Mononuclear cell (primary cell): ENCODE data around the gene PRDM16. TPM values are rescaled to one million over a fixed set of nuclear protein-coding genes. Genes with fewer than 3 reads are reported as not detected.
"Not testable (repeated sequence)": the region's sequence is repeated elsewhere in the genome, so short reads cannot be mapped to it uniquely, and the experiment has no call there.

Source experiments
- H3K27me3 ChIP-seq: 2 replicates; pipeline ENCODE4 v1.6.0; 2011; ENCODE audit warnings: low read length, control low read depth; ENCODE audit not compliant: insufficient read depth
- H3K4me1 ChIP-seq: 2 replicates; pipeline ENCODE4 v1.5.1; 2011; ENCODE audit warnings: mild to moderate bottlenecking, low read length, control low read depth; ENCODE audit not compliant: insufficient read depth
- H3K4me3 ChIP-seq: 2 replicates; pipeline ENCODE4 v1.5.1; 2011; ENCODE audit warnings: mild to moderate bottlenecking, low read length, moderate library complexity
- H3K9me3 ChIP-seq: 2 replicates; pipeline ENCODE4 v1.5.1; 2011; ENCODE audit warnings: low read depth, mild to moderate bottlenecking, control low read depth, low read length
- total RNA-seq: library from RNA; depleted of rRNA; stranded (reverse); fragments of >200 nt; gene quantifications from one replicate; pipeline ENCODE4 v1.2.3, GENCODE V29; 2012

The PRDM16 gene
- total RNA-seq, 1 donor, result not detected

DNA sequence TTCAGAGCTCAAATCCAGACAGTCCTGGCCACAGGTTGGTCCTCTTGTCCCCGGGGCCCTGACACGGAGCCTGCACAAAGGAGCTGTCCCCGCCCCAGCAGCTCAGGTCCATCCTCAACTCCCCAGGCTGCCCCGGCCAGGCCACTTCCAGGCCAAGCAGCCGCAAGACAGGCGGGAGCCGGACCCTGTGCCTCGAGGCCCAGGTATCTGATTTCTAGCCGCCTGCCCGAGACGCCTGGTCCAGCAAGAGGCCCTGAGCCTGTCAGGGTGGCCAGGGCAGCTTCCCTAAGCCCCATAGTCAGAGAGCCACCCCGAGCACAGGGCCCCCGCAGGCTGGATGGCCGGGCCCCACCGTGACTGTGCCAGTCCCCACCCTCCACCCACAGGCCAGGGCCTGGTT is 165.3 kb downstream of the PRDM16 start:
- Histone ChIP-seq H3K4me3 (no peak overlapping the region), H3K27me3 (no peaks in the 10 kb centered on the region), H3K4me1 (no peaks in the 10 kb centered on the region), H3K9me3 (no peaks in the 10 kb centered on the region)

DNA sequence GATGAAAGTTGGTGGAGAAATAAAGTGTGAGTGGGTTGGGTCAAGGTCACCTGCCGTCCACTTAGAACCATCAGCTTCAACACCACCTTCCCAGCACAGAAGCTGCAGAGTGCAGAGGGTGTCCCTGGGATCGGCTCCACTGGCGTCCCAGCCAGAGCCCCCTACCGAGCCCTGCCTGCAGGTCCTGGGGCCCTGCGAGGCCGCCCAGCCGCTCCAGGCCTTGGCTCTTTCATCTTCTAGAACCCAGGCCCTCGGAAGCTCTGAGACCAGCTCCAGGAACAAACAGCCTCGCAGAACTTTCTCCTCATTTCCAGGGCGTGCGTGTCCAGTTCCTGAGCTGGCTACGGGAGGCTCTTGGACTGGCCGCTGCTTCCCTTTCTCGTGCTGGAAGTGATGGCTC is 166.0 kb downstream of the PRDM16 start:
- no peaks in the 10 kb centered on the region for H3K9me3 ChIP-seq

DNA sequence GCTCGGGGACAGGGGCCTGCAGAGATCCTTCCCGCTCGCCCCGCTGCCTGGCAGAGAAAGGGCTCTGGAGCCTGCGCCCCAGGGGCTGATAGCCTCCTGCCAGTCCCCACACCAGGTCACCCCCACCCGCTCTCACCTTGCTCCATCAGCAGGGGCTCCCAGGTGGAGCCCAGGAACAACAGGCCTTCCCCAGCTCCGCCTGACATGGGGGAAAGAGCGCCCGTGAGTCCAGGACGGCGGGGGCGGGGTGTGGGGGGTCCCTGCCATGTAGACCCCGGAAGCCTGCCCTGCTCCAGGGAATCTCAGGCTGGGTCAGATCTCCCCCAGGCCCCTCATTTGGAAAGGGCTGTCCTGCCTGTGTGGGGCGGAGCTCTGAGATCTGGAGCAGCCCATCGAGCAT is 166.5 kb downstream of the PRDM16 start:
- H3K4me3 ChIP-seq, result no peak overlapping the region
- H3K9me3 ChIP-seq, result no peaks in the 10 kb centered on the region
- no peaks in the 10 kb centered on the region for H3K4me1 ChIP-seq
- no peaks in the 10 kb centered on the region for H3K27me3 ChIP-seq

More for the DNA sequence above, 166.0 kb downstream of the PRDM16 start:
- no peaks in the 10 kb centered on the region for H3K4me1 ChIP-seq
- no peaks in the 10 kb centered on the region for H3K27me3 ChIP-seq
- no peak overlapping the region for H3K4me3 ChIP-seq

DNA sequence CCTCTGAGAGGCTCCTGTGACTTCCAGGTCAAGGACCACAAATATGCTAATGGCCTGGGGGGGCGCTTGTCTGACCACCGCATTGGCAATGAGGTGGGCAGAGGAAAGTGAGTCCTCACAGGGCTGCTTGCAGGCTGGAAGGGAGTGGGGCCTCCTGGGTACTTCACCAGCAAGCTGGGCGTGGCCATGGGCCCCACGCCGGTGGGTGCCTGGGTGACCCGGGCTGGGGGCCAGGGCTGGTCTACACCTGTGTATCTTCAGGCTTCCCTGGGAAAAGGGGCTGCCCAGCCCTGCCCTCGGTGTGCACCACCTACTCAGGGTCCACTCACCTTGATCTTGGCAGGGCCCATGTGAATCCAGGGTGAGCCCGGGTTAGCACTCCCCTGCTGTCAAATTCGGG is 167.4 kb downstream of the PRDM16 start:
- Histone ChIP-seq H3K9me3 (no peaks in the 10 kb centered on the region), H3K4me3 (no peak overlapping the region), H3K4me1 (no peaks in the 10 kb centered on the region), H3K27me3 (no peaks in the 10 kb centered on the region)

DNA sequence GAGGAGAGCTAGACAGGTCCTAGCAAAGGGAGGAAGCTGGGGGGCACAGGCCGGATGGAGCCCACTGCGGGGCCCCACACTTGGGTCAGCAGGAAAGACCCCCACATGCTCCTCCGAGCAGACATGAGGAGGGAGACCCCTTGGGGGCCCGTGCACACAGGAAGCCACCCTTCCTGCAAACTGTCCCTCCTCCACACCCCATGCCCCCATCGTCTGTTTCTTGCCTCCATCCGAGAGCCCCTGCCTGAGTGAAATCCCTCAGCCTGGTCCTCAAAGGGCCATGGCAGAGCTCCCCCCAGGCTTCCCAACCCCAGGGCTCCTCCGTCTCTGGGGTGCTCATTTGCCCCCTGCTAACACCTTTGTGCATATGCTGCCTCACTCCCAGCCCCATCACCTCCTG is 168.0 kb downstream of the PRDM16 start:
- Histone ChIP-seq H3K4me1 (no peaks in the 10 kb centered on the region), H3K4me3 (no peak overlapping the region), H3K27me3 (no peaks in the 10 kb centered on the region), H3K9me3 (no peaks in the 10 kb centered on the region)

DNA sequence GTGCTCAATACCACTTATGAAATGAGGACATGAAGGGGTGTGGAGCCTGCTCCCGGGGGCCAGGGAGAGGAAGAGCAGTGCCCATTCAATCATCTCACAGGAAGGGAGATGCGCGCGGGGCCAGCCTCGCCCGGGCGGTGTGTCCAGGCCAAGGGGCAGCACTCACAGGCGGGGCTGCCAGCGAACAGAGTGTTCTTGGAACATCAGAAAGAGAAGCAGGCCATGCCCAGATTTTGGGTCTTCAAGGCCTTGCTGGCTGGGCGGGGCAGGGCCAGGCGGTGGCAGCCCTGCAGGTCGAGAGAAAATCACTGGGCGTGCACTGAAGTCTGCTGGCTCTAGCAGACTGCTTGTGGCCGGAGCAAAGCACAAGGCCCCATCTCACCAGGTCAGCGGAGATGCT is 168.6 kb downstream of the PRDM16 start:
- H3K4me1 ChIP-seq, result no peaks in the 10 kb centered on the region
- no peak overlapping the region for H3K4me3 ChIP-seq
- no peaks in the 10 kb centered on the region for H3K27me3 ChIP-seq
- H3K9me3 ChIP-seq, result no peaks in the 10 kb centered on the region

DNA sequence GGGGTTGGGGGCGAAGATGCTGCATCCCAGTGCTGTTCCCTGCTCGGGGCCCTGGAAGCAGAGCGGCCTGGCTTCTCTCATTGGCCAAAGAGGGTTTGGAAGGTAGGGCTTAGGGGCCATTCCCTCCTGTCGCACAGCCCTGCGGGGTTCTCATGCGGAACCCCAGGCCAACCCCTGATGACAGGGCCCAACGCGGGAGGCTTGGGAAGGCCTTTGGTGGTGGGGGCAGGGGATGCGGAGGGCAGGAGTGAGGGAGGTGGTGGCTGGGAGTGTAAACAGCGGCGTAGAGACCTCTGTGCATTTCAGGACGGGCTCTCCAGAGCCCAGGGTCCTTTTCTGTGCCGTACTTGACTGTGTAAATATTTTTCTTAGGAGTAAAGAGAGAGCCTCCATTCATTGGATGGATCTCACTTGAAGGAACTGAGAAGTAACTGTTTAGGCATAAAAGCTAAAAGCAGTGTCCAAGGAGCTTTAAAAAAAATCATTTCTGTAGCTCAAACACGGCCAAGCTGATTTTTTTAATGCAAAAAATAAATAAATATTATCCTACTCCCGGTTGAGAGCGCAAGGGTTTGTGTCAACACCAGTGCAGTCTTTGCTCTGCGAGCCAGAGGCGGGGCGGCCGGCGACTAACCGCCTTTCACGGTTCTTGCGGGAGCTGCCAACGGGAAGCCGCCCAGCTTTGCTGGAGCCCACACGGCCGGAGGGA is 169.1 kb downstream of the PRDM16 start:
- Histone ChIP-seq H3K4me1 (no peaks in the 10 kb centered on the region), H3K27me3 (no peaks in the 10 kb centered on the region)

DNA sequence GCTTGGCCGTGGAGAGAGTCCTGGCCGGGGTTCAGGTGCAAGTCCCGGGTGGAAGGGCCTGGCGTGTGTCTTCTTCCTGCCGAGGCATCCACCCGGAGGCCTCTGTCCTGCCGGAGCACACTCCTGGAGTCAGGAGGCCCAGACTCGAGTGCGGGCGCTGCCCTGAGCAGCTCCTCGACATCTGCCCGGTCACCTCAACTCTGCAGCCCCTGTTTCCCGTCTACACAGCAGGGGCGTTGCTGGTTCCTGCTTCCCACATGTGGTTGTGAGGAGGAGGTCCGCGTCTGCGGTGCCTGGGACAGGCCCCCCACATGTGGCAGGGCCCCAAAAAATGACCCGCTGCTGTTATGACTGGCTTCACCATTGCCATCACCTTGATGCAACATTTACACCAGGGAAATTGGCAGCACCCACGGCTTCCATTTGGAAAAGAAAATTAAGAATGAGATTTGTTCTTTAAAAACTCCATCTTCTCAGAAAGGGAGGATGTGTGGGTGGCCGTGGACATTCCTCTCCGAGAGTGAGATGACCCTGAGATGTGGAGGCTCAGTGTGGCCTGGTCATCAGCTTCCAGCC is 169.8 kb downstream of the PRDM16 start:
- H3K4me1 ChIP-seq, result no peaks in the 10 kb centered on the region
- H3K27me3 ChIP-seq, result no peaks in the 10 kb centered on the region
- no peaks in the 10 kb centered on the region for H3K9me3 ChIP-seq
- no peak overlapping the region for H3K4me3 ChIP-seq

More for the DNA sequence above, 169.1 kb downstream of the PRDM16 start:
- H3K9me3 ChIP-seq, result no peaks in the 10 kb centered on the region
- no peak overlapping the region for H3K4me3 ChIP-seq

DNA sequence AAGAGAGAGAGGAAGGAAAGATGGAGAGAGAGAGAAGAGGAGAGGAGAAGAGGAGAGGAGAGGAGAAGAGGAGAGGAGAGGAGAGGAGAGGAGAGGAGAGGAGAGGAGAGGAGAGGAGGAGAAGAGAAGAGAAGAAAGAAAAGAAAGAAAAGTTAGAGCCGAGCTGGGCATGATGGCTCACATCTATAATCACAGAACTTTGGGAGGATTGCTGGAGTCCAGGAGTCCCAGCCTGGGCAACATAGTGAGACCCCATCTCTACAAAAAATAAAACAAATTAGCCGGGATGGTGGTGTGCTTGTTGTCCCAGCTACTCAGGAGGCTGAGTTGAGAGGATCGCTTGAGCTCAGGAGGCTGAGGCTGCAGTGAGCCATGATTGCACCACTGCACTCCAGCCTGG is 171.0 kb downstream of the PRDM16 start:
- not testable (repeated sequence) for H3K9me3 ChIP-seq, H3K4me1 ChIP-seq, H3K27me3 ChIP-seq, H3K4me3 ChIP-seq

DNA sequence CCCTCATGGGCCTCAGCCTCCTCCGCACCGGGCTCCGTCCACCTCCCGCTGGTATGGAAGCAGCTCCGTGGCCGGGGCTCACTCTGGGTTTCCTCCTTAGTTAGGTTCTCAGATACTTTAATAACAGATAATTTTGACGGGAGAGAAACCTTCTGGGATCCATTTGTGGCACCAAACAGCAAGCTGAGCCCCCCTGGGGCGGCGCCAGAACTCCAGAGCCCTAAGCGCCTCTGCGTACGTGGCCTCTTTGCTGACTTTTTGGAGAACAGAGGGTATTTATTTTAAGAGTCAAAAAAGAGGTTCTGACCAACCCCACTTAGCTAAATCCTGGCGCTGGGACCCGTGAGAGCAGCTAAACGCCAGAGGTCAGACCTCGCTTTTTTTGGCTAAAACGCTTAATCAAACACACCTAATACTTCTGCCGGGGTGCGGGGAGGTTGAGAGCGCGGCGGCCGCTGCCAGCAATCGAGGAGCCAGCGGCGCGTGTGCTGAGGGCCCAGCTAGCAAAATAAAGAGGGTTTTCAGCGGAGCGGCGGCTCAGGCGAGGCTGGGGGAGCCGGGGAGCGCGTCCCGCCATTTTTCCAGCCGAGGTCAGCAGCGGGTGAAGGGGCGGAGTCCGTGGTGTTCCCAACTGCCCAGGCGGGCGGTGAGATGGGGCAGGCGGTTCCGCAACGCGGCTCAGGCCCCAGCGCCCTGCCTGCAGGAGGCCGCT is 171.7 kb downstream of the PRDM16 start:
- Histone ChIP-seq H3K9me3 (no peaks in the 10 kb centered on the region), H3K27me3 (no peaks in the 10 kb centered on the region), H3K4me3 (no peak overlapping the region), H3K4me1 (no peaks in the 10 kb centered on the region)

DNA sequence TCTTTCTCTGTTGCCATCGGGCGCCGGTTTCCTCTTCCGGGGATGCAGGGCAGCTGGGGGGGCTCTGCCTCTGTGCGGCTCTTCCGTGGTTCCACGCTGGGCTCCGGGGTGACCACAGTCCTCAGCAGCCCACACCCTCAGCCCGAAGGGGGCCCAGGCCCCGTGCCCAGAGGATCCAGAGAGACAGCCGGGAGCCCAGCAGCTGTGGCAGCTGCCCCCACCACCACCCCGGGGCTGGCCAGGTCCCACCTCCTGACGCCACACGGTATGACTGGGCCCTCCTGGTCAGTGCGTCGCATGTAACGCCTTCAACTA is 172.2 kb downstream of the PRDM16 start:
- no peak overlapping the region for H3K4me3 ChIP-seq
- no peaks in the 10 kb centered on the region for H3K9me3 ChIP-seq
- no peaks in the 10 kb centered on the region for H3K4me1 ChIP-seq
- H3K27me3 ChIP-seq, result no peaks in the 10 kb centered on the region

DNA sequence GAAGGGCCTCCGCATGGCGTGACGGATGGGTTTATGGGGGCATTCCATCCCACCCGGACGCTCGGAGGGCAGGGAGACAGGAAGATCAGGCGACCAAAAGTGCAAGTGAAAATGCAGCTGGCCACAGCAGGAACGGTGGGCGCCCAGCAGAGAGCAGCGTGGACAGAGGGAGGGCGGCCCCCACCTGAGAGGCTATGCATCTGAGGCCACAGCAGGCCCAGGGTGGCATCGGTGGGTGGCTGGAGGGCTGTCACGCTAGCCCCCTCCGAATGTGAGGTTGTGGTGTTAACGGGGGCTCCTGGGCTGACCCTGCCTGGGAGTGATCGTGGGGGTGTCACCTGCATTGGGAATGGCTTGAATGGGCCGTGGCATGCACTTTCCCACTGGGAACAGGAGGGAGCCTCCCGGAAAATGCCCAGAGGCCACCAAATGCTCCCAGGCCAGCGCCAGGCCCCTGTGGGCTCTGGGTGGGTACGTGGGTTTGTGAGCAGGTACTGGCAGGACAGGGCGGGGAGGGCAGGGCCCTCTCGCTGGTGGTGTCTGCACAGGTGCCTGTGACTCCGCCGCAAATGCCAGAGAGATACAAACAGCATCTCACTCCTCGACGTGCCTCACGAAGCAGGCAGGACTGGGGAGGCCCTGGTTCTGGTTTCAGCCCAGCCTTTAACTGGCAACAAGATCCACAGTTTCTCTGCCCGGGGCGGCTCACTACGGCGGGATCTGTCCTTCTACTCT is 172.8 kb downstream of the PRDM16 start:
- Histone ChIP-seq H3K9me3 (no peaks in the 10 kb centered on the region), H3K4me1 (no peaks in the 10 kb centered on the region)

DNA sequence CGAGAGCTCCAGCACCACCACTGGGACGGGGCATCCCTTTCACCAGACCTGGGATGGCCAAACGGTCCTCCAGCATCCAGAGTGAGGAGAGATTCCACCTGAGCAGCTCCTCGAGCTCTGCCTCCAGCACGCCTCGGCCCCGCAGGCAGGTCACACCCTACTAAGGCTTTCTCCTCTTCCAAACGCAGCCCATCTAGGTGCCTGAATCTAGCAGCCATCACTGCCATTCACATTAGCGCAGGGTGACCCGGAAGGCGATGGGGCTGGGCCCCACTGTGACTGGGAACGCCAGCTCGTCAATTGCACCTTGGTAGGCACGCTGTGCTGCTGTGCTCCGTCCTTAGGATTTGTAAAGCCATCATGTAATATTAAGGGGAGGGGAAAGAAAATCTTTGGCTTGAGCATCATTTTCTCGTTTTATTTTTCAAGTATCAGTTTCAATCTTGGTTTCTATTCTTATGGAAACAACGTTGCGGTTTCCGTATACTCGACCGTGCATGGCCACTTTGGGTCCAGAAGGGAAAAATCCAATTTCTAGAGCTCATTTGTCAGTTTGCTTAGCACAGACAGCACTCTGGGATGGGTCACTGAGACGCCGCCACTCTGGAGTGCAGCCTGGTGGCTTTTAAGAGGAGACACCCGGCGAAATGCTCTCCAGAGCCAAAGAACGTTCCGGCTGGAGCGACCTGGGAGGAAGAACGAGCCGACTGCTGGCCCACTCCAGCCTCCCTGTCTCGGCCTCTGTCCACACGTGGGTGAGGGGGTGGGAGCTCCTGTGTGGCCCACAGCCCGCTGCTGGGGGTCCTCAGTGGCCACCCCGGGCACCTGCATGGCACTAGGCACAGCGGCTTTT is 173.6 kb downstream of the PRDM16 start:
- Histone ChIP-seq H3K4me3 (no peak overlapping the region), H3K4me1 (no peaks in the 10 kb centered on the region), H3K27me3 (no peaks in the 10 kb centered on the region), H3K9me3 (no peaks in the 10 kb centered on the region)

More for the DNA sequence above, 172.8 kb downstream of the PRDM16 start:
- Histone ChIP-seq H3K4me3 (no peak overlapping the region), H3K27me3 (no peaks in the 10 kb centered on the region)

DNA sequence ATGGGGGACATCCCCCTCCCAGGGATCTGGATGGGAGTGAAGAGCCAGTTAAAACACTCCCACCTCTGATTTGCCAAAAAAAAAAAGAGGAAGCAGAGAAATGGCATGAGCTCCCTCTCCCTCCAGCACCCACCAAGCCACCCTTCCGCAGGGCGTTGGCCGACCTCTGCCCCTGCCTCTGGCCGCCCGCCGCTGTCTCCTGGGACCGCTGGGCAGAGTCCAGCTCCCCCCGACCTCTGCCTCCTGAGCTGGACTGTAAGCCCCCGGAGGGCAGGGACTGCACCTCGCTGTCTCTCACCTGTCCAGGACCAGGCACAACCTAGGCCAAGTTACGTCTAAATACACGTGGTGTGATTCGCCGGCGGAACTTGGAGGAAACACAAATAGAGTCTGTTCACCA is 174.3 kb downstream of the PRDM16 start:
- Histone ChIP-seq H3K27me3 (no peaks in the 10 kb centered on the region), H3K4me3 (no peak overlapping the region), H3K9me3 (no peaks in the 10 kb centered on the region), H3K4me1 (no peaks in the 10 kb centered on the region)
